Measurements from ENCODE around the gene ATAD5.
"Not testable (repeated sequence)": the region's sequence is repeated elsewhere in the genome, so short reads cannot be mapped to it uniquely, and the experiment has no call there.

The ATAD5 gene

DNA sequence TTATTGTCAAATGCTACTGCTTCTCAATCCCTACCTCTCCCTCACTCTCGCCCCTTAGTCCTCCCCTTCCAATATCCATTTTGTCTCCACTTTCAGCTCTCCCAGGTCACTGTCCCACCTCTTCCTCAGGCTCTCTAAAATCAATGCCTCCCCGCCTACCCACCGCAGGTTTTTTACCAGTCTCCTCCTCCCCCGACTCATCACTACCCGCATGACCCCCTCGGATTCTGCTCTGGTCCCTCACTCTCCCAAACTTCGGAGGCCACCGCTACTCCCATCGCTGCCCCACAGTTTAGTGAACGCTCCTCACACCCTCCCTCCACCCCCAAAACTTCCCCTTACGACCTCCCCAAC, 7.8 kb upstream of the ATAD5 start:
- DNase-seq (ENCODE audit: low spot score) = no peak

DNA sequence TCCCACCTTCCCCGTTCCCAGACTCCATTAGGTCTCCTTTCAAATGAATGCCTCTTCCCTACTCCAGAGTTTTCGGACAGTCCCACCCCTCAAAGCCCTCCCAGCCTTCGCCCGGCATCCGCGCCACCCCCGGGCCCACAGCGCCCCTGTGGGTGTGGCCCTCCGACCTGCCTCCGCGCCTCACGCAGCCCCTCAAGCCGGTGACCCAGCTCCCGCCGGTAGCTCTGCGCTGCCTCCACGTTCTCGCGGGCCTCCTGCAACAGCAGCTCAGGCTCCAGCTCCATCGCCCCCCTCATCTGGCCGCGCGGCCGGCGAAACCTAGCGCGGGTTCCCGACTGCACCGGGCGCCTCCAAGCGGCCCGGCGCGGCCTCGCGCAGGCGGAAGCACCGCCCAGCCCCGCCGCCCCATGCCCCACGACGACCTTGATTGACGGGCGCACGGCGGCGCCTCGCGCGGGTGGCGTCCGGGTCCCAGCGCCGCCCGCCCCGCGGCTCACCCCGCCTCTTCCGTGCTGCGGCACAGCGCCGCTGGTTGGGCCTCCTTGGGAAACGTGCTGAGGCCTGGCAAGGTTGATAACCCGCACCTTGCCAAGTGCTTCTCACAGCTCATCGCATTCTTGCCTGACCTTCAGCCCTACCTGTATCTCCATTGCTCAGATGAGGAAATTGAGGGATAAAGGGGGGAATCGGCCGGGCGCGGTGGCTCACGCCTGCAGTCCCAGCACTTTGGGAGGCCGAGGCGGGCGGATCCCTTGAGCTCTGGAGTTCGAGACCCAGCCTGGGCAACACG, 7.2 kb upstream of the ATAD5 start, which contains the start of gene CRLF3:
TSS of gene CRLF3 (minus strand) at position 337 of the 790 bp plus-strand sequence. CDS start at position 296, 41 bp downstream.
- DNase-seq (ENCODE audit: low spot score) = peak; percentile 89

DNA sequence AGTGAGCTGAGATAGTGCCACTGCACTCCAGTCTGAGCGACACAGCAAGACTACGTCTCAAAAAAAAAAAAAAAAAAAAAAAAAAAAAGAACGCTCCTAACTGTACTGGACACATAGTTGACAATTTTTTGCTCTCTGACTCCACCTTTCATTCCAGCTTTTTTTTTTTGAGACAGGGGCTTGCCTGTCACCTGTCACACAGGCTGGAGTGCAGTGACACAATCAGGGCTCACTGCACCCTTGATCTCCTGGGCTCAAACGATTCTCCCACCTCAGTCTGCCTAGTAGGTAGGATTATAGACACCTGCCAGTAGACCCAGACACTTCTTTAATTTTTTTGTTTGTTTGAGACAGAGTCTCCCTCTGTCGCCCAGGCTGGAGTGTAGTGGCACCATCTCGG, 4.7 kb upstream of the ATAD5 start:
- no peak for DNase-seq (ENCODE audit: low spot score)

DNA sequence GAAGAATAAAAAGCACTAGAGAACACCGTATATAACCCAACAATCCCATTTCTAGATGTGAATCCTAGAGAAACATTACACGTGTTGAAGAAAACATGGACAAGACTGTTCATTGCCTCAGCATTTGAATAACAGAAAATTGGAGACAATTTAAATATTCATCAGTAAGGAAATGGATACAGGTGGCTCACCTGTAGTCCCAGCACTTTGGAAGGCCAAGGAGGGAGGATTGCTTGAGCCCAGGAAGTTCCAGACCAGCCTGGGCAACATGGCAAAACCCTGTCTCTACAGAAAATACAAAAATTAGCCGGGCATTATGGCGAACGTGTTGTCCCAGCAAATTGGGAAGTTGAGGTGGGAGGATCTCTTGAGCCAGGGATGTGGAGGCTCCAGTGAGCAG, 2.7 kb upstream of the ATAD5 start:
- DNase-seq (ENCODE audit: low spot score) = no peak

DNA sequence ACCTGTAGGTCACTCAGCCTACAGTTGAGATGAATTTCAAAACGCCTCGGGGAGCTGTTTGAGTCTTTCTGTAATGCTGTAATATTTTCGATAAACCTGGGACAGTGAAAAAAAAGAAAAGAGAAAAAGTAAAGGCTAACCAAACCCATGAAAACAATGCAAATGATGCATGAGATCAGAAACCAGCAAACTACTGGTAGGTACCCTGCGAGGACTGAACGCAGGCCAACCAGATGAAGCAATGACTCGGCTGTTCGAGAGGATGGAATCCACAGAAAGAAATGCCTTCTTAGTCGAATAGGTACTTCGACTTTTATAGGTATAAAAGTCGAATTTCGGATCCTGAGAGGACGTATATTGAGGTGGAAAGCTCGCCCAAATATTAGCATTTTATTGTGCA, 509 bp upstream of the ATAD5 start:
- DNase-seq (ENCODE audit: low spot score) = no peak

DNA sequence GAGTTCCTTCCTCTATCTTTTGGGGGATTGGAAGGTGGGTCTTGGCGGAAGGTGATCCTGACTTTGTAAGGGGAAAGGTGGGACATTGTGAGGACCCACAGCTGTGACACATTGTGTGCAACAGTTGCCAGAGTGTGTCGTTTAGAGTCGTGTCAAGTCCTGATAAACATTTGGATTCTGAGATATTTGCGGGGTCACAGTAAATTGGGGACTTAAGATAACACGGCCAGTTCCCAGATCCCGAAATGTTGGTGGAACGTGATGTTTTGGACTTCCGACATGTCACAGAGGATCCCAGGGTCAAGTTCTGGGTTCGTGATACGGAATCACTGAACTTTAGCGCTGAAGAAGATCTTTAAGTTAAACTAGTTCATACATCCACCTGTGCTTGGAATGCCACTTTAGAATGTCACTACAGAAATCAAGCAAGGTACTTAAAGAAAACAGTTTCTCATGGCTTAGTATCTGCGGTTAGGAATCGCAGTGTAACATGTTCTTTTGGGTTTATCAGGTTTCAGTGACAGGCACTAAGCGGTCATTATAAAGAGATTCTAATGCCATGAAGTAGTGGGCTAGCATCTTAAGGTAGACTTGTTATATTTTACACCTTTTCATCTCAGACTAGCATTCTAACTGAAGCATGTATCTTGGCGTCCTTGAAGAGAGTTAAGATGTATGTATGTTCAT, 815 bp downstream of the ATAD5 start:
- DNase-seq (ENCODE audit: low spot score) = no peak

DNA sequence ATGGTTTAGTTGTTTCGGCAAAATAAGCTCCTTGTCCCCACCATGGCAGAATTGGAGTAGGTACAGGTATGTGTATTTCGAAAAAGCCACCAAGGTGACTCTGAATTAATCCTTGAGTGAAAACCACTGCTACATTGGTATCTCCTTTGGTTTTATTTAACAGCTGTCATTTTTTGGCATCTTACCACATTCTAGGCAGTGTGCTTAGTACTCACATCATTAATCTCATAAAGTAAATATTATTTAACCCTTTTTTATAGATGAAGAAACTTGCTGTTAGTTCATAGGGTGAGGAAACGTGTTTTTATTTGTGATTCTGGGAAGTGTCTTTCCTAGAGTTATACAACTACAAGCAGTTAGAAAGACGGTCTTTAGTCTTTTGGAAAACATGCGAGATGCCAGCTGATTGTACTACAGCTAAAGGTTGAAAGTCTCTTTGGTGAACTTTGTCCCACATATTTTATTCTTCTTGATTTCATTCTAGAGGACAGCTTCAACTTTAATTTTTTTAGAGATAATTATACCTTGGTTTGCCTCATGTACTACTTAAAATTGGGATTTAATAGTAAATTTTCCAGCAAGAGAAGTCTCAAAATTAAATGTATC, 6.5 kb downstream of the ATAD5 start:
- no peak for DNase-seq (ENCODE audit: low spot score)

DNA sequence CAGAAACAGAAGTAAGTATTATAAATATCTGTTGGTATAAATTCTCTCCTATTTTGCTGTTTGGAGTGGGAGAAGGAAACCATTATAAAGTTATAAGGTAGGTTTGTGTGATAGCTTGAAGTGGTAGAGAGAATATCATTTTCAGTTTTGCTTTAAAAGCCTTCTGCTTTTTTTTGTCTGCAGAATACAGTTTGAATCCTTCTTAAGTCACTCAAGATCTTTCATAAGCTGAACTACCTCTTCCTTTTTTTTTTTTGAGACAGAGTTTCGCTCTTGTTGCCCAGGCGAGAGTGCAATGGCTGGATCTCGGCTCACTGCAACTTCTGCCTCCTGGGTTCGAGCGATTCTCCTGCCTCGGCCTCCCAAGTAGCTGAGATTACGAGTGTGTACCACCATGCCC, 9.0 kb downstream of the ATAD5 start:
- DNase-seq (ENCODE audit: low spot score) = no peak

DNA sequence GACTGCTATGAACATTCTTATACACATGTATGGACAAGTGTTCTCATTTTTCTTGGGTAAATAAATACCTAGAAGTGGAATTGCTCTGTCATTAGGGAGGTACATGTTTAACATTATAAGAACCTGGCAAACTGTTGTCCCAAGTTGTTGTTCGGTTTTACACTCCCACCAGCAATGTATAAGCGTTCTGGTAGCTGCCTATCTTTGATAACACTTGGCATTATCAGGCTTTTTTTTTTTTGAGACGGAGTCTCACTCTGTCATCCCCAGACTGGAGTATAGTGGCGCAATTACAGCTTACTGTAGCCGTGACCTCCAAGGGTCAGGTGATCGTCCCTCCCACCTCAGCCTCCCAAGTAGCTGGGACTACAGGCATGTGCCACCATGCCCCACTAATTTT, 16.3 kb downstream of the ATAD5 start:
- no peak for DNase-seq (ENCODE audit: low spot score)

DNA sequence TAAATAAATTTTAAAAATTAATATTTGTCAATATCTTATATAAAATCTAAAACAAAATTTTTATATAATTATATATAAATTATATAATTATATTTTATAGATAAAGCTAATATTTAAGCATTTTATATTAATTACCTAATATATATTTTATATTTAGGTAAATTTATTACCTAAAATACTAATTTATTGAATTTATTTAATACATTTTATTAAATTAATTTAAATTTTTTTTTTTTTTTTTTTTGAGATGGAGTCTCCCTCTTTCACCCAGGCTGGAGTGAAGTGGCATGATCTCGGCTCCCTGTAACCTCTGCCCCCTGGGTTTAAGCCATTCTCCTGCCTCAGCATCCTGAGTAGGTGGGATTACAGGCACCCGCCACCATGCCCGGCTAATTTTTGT, 22.4 kb downstream of the ATAD5 start:
- no peak for DNase-seq (ENCODE audit: low spot score)

DNA sequence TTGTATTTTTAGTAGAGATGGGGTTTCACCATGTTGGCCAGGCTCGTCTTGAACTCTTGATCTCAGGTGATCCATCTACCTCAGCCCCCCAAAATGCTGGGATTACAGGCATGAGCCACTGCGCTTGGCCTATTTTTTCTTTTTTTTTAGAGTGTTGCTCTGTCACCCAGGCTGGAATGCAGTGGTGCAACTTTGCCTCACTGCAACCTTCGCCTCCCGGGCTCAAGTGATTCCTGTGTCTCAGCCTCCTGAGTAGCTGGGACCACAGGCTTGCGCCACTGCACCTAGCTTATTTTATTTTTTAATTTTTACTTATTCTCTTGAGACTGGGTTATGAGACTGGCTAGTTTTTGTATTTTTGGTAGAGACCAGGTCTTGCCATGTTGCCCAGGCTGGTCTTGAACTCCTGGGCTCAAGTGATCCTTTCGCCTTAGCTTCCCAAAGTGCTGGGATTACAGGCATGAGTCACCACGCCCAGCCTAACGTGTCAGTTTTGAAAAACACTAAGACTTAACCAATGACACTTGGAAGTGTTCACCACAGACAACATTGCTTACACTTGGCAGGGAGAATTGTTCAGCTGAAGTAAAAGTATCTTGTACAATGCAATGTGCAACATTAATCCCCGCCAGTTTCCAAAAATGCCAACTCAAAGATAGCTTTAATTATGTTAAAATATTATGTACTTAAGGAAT, 26.9 kb downstream of the ATAD5 start:
- no peak for DNase-seq (ENCODE audit: low spot score)

DNA sequence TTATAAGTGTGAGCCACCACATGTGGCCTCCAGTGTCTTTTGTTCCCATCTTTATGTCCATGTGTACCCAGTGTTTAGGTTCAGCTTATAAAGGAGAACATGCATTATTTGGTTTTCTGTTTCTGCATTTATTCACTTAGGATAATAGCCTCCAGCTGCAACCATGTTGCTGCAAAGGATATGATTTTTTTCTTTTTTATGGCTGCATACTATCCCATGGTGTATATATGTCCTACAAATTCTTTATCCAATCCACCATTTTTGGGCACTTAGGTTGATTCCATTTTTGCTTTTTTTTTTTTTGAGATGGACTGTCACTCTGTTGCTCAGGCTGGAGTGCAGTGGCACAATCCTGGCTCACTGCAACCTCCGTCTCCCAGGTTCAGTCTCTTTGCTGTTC, 32.9 kb downstream of the ATAD5 start:
- no peak for DNase-seq (ENCODE audit: low spot score)

DNA sequence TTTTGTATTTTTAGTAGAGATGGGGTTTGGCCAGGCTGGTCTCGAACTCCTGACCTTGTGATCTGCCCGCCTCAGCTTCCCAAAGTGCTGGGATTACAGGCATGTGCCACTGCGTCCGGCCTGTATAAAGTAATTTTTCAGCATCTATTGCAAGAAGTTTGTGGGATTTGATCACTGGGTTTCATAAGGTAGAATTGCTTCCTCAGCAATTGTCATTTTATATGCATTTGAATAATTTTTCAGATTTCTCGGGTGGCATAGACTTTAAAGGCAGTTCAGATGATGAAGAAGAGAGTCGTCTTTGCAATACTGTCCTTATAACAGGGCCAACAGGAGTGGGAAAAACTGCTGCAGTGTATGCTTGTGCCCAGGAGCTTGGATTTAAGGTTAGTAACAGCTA, 37.2 kb downstream of the ATAD5 start:
- no peak for DNase-seq (ENCODE audit: low spot score)

DNA sequence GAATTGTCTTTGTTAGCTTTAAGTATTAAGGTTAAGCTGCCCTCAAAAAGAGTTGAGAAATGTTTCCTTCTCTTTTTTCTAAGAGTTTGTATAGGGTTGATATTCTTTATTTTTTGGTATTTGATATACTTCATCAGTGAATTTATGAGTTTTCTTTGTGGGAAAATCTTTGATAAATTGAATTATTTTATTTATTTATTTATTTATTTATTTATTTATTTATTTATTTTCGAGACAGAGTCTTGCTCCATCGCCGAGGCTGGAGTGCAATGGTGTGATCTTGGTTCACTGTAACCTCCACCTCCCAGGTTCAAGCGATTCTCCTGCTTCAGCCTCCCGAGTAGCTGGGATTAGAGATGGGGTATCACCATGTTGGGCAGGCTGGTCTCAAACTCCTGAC, 54.4 kb downstream of the ATAD5 start:
- no peak for DNase-seq (ENCODE audit: low spot score)

DNA sequence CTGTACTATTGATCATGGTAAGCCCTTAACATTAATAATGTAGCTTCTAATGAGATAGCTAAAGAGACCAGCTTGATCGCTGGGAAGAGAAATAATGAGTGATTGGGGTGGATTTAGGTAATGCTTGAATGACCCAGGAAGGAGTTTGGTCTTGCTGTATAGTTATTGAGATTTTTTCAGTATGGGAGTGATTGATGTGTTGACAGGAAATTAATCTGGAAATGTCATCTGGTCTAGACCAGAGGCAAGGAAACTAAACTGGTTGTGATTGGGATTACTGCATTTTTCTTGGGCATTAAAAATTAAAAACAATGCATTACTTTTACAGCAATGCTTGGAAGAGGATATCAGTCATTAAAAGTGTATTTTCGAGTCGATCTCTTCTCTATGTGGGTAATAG, 62.5 kb downstream of the ATAD5 start:
- no peak for DNase-seq (ENCODE audit: low spot score)

DNA sequence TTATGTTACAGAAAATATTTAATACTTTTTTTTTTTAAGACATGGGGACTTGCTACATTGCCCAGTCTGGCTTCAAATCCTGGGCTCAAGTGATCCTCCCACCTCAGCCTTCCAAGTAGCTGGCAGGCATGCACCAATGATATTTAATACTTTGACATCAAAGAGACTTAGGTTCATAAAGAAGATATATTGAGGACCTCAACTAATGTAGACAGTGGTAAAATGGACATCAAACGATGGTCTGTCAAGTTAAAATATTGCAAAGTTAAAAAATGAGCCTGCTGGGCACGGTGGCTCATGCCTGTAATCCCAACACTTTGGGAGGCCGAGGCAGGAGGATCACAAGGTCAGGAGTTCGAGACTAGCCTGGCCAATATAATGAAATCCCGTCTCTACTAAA, 65.5 kb downstream of the ATAD5 start:
- no peak for DNase-seq (ENCODE audit: low spot score)

DNA sequence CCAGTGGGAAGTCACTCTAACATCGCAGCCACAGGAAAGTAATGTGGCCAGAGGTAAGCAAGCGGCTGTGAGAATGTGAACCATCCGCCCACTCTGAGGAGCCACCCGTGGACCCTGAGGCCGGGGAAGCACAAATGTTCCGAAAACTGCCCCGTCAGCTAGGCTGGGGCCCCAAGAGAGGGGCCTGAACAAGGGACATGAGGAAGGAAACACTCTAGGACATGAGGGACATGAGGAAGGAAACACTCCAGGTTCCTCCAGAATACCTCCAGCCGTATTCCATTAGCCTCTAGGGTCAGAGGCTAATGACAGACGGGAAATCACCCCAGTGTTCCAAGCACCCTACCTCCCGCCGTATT, 74.0 kb downstream of the ATAD5 start:
- no peak for DNase-seq (ENCODE audit: low spot score)

DNA sequence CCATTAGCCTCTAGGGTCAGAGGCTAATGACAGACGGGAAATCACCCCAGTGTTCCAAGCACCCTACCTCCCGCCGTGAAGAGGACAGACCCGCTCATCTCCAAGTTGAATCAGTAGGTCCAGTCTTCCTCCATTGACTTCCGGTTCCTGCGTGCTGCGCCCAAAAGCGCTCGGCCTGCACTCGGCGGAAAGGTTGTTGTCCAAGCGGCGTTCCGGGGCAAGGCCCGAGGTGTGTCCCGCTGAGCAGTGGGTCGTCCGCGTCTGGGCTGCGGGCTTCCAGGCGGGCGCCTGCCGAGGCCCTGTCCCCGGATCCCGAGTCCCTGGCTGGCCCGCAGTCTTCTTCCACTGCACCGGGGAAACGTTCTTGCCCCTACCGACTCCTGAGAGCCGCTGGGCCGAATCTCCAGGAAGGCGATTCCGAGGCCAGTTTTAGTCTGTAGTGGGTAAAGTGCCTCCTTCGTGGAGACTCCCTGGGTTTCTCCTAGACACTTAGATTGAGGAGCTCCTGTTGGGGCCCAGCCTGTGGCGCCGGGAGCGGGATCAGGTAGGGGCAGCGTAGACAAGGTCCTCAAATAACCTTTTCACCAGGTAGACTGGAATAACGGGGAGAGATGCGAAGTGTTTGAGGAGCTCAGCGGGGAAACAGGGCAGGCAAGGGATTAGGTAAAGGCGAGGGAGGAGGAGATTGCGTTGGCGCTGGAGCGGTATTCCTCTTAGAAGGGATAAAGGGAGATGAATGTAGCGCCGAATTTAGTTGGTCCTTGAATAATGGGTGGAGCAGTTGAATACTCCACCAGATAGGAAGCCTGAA, 74.5 kb downstream of the ATAD5 start, which contains the start of gene TEFM:
TSS of gene TEFM (minus strand) at position 138 of the 811 bp plus-strand sequence. CDS start at position 98, 40 bp downstream.
- DNase-seq (ENCODE audit: low spot score) = peak; percentile 81

DNA sequence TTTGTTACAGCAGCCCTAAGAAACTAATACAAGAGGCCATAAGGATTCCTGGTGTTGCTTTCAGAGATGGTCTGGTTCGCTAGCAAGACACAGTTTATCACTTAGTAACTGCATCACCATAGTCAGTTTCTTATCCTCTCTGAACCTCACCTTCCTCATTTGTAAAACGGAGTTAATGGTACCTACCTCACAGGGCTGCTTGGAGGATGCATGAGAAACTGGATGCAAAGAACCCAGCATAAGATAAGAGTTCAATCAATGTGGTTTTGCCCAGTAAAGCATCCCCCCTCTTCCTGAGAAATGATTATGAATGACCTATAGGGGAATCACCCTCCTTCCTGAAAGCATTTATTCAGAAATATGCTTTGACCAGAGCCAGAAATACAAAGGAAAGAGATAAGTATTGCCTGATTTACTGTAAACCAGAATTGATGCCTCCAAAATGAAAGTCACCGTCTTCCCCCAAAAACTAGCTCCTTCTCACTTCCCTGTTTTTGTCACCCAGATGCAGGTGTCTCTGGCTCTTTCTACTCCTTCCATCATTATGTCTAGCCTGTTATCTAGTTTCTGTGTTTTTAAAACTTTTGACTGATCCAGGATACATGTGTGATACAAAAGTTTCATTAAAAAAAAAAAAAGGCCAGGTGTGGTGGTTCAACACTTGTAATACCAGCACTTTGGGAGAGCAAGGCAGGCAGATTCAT, 77.1 kb downstream of the ATAD5 start:
- no peak for DNase-seq (ENCODE audit: low spot score)

DNA sequence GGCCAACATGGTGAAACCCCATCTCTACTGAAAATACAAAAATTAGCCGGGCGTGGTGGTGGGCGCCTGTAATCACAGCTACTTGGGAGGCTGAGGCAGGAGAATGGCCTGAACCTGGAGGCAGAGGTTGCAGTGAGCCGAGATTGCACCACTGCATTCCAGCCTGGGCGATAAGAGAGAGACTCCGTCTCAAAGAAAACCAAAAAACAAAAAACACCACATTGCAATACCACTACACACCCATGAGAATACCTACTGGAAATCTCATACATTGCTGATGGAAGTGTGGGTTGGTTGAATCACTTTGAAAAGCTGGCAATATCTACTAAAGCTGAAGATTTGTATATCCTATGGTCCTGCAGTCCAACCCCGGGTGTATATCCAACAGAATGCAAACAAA, 78.4 kb downstream of the ATAD5 start:
- DNase-seq (ENCODE audit: low spot score) = not testable (repeated sequence)

DNA sequence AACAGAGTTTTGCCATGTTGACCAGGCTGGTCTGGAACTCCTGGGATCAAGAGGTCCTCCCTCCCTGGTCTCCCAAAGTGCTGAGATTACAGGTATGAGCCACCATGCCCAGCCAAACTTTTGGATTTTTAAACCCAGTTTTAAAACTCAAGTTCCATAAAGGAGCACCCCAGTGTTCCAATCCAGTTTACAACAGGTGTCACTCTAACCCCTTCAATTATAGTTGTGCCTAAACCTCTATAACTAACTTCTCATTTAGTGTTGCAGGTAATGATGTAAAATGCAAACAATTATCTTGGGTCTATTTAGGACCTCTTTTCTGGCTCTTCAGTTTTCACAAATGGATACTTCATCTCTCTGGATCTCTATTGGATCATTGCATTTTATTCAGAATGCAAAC, 82.2 kb downstream of the ATAD5 start:
- no peak for DNase-seq (ENCODE audit: low spot score)
